WTC11 (cell line): ENCODE measurements around the gene SPACDR. TPM values are rescaled to one million over a fixed set of nuclear protein-coding genes. Genes with fewer than 3 reads are reported as not detected.

Experiments used
- ATAC-seq: fragments of 200-7000 bp; cut with Tn5 transposase; 2 replicates; pipeline ENCODE4 v1.10.0; 2021; ENCODE audit warnings: mild to moderate bottlenecking, moderate library complexity
- CTCF ChIA-PET: fragments of 300-600 bp; sonication (Branson Sonifier 250); formaldehyde crosslinking; loops from one replicate; lab custom pipeline; 2021; ENCODE audit warnings: antibody characterized with exemption; lab: Charles Lee
- POLR2A ChIA-PET: fragments of 350-600 bp; sonication (Branson Sonifier 250); formaldehyde crosslinking; loops from one replicate; lab custom pipeline; 2021; ENCODE audit warnings: antibody characterized with exemption; lab: Charles Lee
- DNase-seq: peaks from one replicate; pipeline ENCODE4 v3.0.0; 2021; ENCODE audit warnings: low spot score
- H3K27ac Mint-ChIP-seq: 2 replicates; pipeline ENCODE4 v1.8.0; 2021; ENCODE audit warnings: mixed read lengths
- H3K27me3 Mint-ChIP-seq: 2 replicates; pipeline ENCODE4 v1.8.0; 2021; ENCODE audit warnings: low read depth, mild to moderate bottlenecking, moderate library complexity, mixed read lengths
- H3K36me3 Mint-ChIP-seq: 2 replicates; pipeline ENCODE4 v1.8.0; 2021; ENCODE audit warnings: mixed read lengths
- H3K4me1 Mint-ChIP-seq: 2 replicates; pipeline ENCODE4 v1.8.0; 2022; ENCODE audit warnings: mixed read lengths
- H3K4me3 Mint-ChIP-seq: 2 replicates; pipeline ENCODE4 v1.8.0; 2021; ENCODE audit warnings: mild to moderate bottlenecking, moderate library complexity, mixed read lengths
- H3K9me3 Mint-ChIP-seq: 2 replicates; pipeline ENCODE4 v1.8.0; 2021; ENCODE audit warnings: mixed read lengths
- CBFB ChIP-seq: sonication (generic); formaldehyde crosslinking; IDR thresholded peaks from 2 replicates; pipeline ENCODE4 v1.8.1; 2022; ENCODE audit warnings: mild to moderate bottlenecking, low read depth, missing genetic modification reagents
- ETV6 ChIP-seq: sonication (generic); formaldehyde crosslinking; IDR thresholded peaks from 2 replicates; pipeline ENCODE4 v1.8.1; 2022; ENCODE audit warnings: mild to moderate bottlenecking, missing genetic modification reagents
- IRF1 ChIP-seq: sonication (generic); formaldehyde crosslinking; IDR thresholded peaks from 2 replicates; pipeline ENCODE4 v1.8.0; 2023; ENCODE audit warnings: missing genetic modification reagents
- JAZF1 ChIP-seq: fragments of 250-450 bp; sonication (Bioruptor Pico); IDR thresholded peaks from 2 replicates; pipeline ENCODE4 v1.9.0; 2021; ENCODE audit warnings: moderate library complexity, mild to moderate bottlenecking, inconsistent platforms
- JUN ChIP-seq: sonication (generic); formaldehyde crosslinking; IDR thresholded peaks from 2 replicates; pipeline ENCODE4 v1.8.0; 2023; ENCODE audit warnings: mild to moderate bottlenecking, missing genetic modification reagents
- MYBL2 ChIP-seq: sonication (generic); formaldehyde crosslinking; IDR thresholded peaks from 2 replicates; pipeline ENCODE4 v1.8.1; 2023; ENCODE audit warnings: mild to moderate bottlenecking, moderate library complexity, missing genetic modification reagents
- NFATC4 ChIP-seq: fragments of 250-450 bp; sonication (Bioruptor Pico); IDR thresholded peaks from 2 replicates; pipeline ENCODE4 v1.9.0; 2021; ENCODE audit warnings: mild to moderate bottlenecking
- NFE2L1 ChIP-seq: sonication (generic); formaldehyde crosslinking; IDR thresholded peaks from 2 replicates; pipeline ENCODE4 v1.8.1; 2023; ENCODE audit warnings: missing genetic modification reagents
- OVOL2 ChIP-seq: fragments of 250-450 bp; sonication (Bioruptor Pico); IDR thresholded peaks from 2 replicates; pipeline ENCODE4 v1.9.0; 2021; ENCODE audit warnings: mild to moderate bottlenecking, borderline replicate concordance
- PRDM15 ChIP-seq: sonication (generic); formaldehyde crosslinking; IDR thresholded peaks from 2 replicates; pipeline ENCODE4 v1.8.0; 2022; ENCODE audit warnings: missing genetic modification reagents
- PRRX2 ChIP-seq: fragments of 250-450 bp; sonication (Bioruptor Pico); IDR thresholded peaks from 2 replicates; pipeline ENCODE4 v1.8.0; 2021; ENCODE audit warnings: mild to moderate bottlenecking
- ZNF219 ChIP-seq: sonication (generic); formaldehyde crosslinking; IDR thresholded peaks from 2 replicates; pipeline ENCODE4 v1.8.0; 2023; ENCODE audit warnings: missing genetic modification reagents, mild to moderate bottlenecking, borderline replicate concordance
- ZNF263 ChIP-seq: sonication (generic); formaldehyde crosslinking; IDR thresholded peaks from 2 replicates; pipeline ENCODE4 v1.8.1; 2022; ENCODE audit warnings: low read depth, mild to moderate bottlenecking, moderate library complexity, missing genetic modification reagents
- ZNF423 ChIP-seq: fragments of 250-450 bp; sonication (Bioruptor Pico); IDR thresholded peaks from 2 replicates; pipeline ENCODE4 v2.1.2; 2022; ENCODE audit warnings: mild to moderate bottlenecking, moderate library complexity
- ZNF512 ChIP-seq: sonication (generic); formaldehyde crosslinking; IDR thresholded peaks from 2 replicates; pipeline ENCODE4 v1.8.1; 2022; ENCODE audit warnings: missing genetic modification reagents, borderline replicate concordance
- total RNA-seq: library from RNA; stranded (reverse); gene quantifications from 3 replicates; pipeline ENCODE4 v1.2.3, GENCODE V29; 2021
- TF ChIP-seq, protein P1 (sequence below): sonication (generic); formaldehyde crosslinking; IDR thresholded peaks from 2 replicates; pipeline ENCODE4 v1.8.1; 2022; ENCODE audit warnings: low read depth, missing genetic modification reagents, borderline replicate concordance
- TF ChIP-seq, protein P2 (sequence below): fragments of 250-450 bp; sonication (Bioruptor Pico); IDR thresholded peaks from 2 replicates; pipeline ENCODE4 v1.9.0; 2021; ENCODE audit warnings: moderate library complexity, mild to moderate bottlenecking, inconsistent platforms, borderline replicate concordance

Gene SPACDR
- total RNA-seq, 1 experiment from 2014 or later, result 0.33 TPM

DNA sequence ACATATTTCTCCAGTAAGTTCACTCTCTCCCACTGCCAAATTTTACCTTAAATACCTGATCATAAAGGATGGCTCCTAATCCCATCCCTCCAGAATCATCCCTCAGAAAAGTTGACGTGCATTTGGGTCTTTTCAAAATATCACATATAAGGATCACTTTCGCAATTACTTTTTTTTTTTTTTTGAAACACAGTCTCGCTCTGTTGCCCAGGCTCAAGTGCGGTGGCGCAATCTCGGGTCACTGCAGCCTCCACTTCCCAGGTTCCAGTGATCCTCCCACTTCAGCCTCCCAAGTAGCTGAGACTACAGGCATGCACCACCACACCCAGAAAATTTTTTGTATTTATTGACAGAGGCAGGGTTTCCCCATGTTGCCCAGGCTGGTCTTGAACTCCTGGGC is 53.0 kb downstream of the SPACDR start:
- DNase-seq (no peak), ATAC-seq (no peak)
- ChIA-PET CTCF (no interaction called here), POLR2A (interaction anchor here (0.6 kb wide), 1 partner anchor 25 kb away, joined by 3 read pairs; no protein-coding TSS in a partner anchor)
- Mint-ChIP-seq H3K4me1 (no peaks in the 10 kb centered on the region), H3K9me3 (no peaks in the 10 kb centered on the region), H3K27me3 (peaks cover 15% of the 10 kb centered on the region), H3K36me3 (no peaks in the 10 kb centered on the region), H3K4me3 (no peak overlapping the region), H3K27ac (no peak overlapping the region)
- TF ChIP-seq NFATC4 (CRISPR knock-in tag), result no peak
- no peak for TF ChIP-seq OVOL2 (CRISPR knock-in tag)
- no peak for TF ChIP-seq ZNF263
- TF ChIP-seq ZNF219 (CRISPR knock-in tag), result no peak
- no peak for TF ChIP-seq JAZF1 (CRISPR knock-in tag)
- no peak for TF ChIP-seq ETV6 (CRISPR knock-in tag)

- Mint-ChIP-seq H3K27me3 (peaks cover 19% of the 10 kb centered on the region), H3K36me3 (no peaks in the 10 kb centered on the region), H3K9me3 (no peaks in the 10 kb centered on the region), H3K4me1 (no peaks in the 10 kb centered on the region), H3K27ac (no peak overlapping the region), H3K4me3 (no peak overlapping the region)
- no peak for TF ChIP-seq ZNF423
- no peak for TF ChIP-seq IRF1 (CRISPR knock-in tag)
- TF ChIP-seq, protein P1, sequence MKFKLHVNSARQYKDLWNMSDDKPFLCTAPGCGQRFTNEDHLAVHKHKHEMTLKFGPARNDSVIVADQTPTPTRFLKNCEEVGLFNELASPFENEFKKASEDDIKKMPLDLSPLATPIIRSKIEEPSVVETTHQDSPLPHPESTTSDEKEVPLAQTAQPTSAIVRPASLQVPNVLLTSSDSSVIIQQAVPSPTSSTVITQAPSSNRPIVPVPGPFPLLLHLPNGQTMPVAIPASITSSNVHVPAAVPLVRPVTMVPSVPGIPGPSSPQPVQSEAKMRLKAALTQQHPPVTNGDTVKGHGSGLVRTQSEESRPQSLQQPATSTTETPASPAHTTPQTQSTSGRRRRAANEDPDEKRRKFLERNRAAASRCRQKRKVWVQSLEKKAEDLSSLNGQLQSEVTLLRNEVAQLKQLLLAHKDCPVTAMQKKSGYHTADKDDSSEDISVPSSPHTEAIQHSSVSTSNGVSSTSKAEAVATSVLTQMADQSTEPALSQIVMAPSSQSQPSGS (CRISPR knock-in tag), result no peak
- TF ChIP-seq PRDM15 (CRISPR knock-in tag), result no peak
- no peak for TF ChIP-seq ZNF512 (CRISPR knock-in tag)
- TF ChIP-seq JUN (CRISPR knock-in tag), result no peak
- no peak for TF ChIP-seq NFE2L1 (CRISPR knock-in tag)
- TF ChIP-seq, protein P2, sequence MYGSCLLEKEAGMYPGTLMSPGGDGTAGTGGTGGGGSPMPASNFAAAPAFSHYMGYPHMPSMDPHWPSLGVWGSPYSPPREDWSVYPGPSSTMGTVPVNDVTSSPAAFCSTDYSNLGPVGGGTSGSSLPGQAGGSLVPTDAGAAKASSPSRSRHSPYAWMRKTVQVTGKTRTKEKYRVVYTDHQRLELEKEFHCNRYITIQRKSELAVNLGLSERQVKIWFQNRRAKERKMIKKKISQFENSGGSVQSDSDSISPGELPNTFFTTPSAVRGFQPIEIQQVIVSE (CRISPR knock-in tag), result no peak
- no peak for TF ChIP-seq MYBL2 (CRISPR knock-in tag)
- TF ChIP-seq PRRX2 (CRISPR knock-in tag), result no peak
- no peak for TF ChIP-seq CBFB
- ChIA-PET POLR2A (interaction anchor here (0.9 kb wide), 1 partner anchor 21 kb away, joined by 4 read pairs; the partner anchor contains the start of gene ZCWPW1), CTCF (interaction anchor here (0.6 to 2.3 kb wide), 44 partner anchors 8 to 278 kb away, joined by 3 to 20 read pairs (median 4); partner anchors contain the start of genes AGFG2, GAL3ST4, MEPCE and MOSPD3)
- DNase-seq (no peak), ATAC-seq (peak; percentile 92)
Observed at GRCh38 chr7:100407285-100408180, 56.5 kb downstream of the SPACDR start.
